ENCODE measurements around the gene COPS9.

COPS9 gene

GRCh38 chr2:240105982-240106381 lies 30.1 kb downstream of the COPS9 start:
- DNase-seq, result no peak

GRCh38 chr2:240103136-240103535 lies 33.0 kb downstream of the COPS9 start:
- no peak for DNase-seq

- no peak for DNase-seq
Measured at GRCh38 chr2:240098349-240098748, 37.8 kb downstream of the COPS9 start.

- no peak for DNase-seq
Measured at GRCh38 chr2:240095556-240096523, 40.3 kb downstream of the COPS9 start.

GRCh38 chr2:240089306-240089705 lies 46.8 kb downstream of the COPS9 start:
- DNase-seq, result no peak

- DNase-seq, result no peak
Measured at GRCh38 chr2:240086563-240086962, 49.5 kb downstream of the COPS9 start.
